GM12878 (cell line): ENCODE results near the gene CCDC57. TPM values are rescaled to one million over a fixed set of nuclear protein-coding genes. Genes with fewer than 3 reads are reported as not detected.

Experiments
- ATAC-seq: fragments of 200-7000 bp; cut with Tn5 transposase; 3 replicates; pipeline ENCODE4 v1.9.1; 2020; ENCODE audit warnings: mild to moderate bottlenecking, moderate library complexity
- BruUV-seq: library from RNA; stranded (reverse); fragments of 400-500 nt; replicated peaks from 2 replicates; lab custom pipeline; 2021; lab: Mats Ljungman, UMichigan
- CTCF ChIA-PET: fragments of 300-600 bp; sonication (Branson Sonifier 250); formaldehyde crosslinking; extraction: SDS; loops from one replicate; lab custom pipeline; 2021; ENCODE audit warnings: inconsistent platforms; lab: Yijun Ruan, JAX
- POLR2A ChIA-PET: fragments of 350-600 bp; formaldehyde crosslinking; extraction: SDS; loops from one replicate; lab custom pipeline; 2021; ENCODE audit warnings: inconsistent platforms; lab: Charles Lee
- RAD21 ChIA-PET: fragments of 300-600 bp; sonication (Branson Sonifier 250); formaldehyde crosslinking; loops from one replicate; lab custom pipeline; 2023; ENCODE audit warnings: antibody characterized with exemption; ENCODE audit not compliant: unreplicated experiment; lab: Charles Lee
- SMC1A ChIA-PET: fragments of 300-600 bp; sonication (Branson Sonifier 250); formaldehyde crosslinking; loops from one replicate; lab custom pipeline; 2023; ENCODE audit not compliant: unreplicated experiment, uncharacterized antibody; lab: Charles Lee
- DNase-seq: peaks from one replicate; pipeline ENCODE4 v3.0.0-alpha.2; 2011; ENCODE audit warnings: low read depth, low spot score
- FAIRE-seq: peaks from 3 replicates; lab custom pipeline; 2011; peaks lifted over from hg19 to GRCh38; lab: Jason Lieb, UNC
- H2AFZ ChIP-seq: 2 replicates; pipeline ENCODE4 v1.6.0; 2011; ENCODE audit warnings: low read depth, low read length, control low read depth; ENCODE audit not compliant: control insufficient read depth
- H3K27ac ChIP-seq: 2 replicates; pipeline ENCODE4 v1.5.1; 2011; ENCODE audit warnings: control low read depth; ENCODE audit not compliant: control insufficient read depth, insufficient read depth
- H3K27me3 ChIP-seq, 2 experiments: replicated peaks in 1 of 2; 2 replicates each; pipeline versions ENCODE4 v1.6.0 to v1.6.1; 2011; ENCODE audit warnings: low read length in 1 of 2; ENCODE audit not compliant: control insufficient read depth in 2 of 2, insufficient read depth in 2 of 2
- H3K36me3 ChIP-seq, 2 experiments: 2 replicates each; pipeline ENCODE4 v1.5.1; 2011; ENCODE audit warnings: low read length in 1 of 2; ENCODE audit not compliant: control insufficient read depth in 2 of 2, insufficient read depth in 2 of 2
- H3K4me1 ChIP-seq: 2 replicates; pipeline ENCODE4 v1.6.1; 2011; ENCODE audit warnings: mild to moderate bottlenecking, low read length, moderate library complexity, mixed read lengths; ENCODE audit not compliant: control insufficient read depth, insufficient read depth
- H3K4me2 ChIP-seq: 2 replicates; pipeline ENCODE4 v1.6.0; 2011; ENCODE audit warnings: control low read depth; ENCODE audit not compliant: control insufficient read depth, insufficient read depth
- H3K4me3 ChIP-seq: fragments of 200-600 bp; sonication (generic); 2 replicates; pipeline ENCODE4 v1.5.1; 2016
- H3K79me2 ChIP-seq: 2 replicates; pipeline ENCODE4 v1.6.0; 2011; ENCODE audit warnings: low read length; ENCODE audit not compliant: control insufficient read depth, insufficient read depth
- H3K9ac ChIP-seq: 2 replicates; pipeline ENCODE4 v1.8.0; 2011; ENCODE audit warnings: low read length, control low read depth, mixed read lengths; ENCODE audit not compliant: control insufficient read depth, insufficient read depth
- H3K9me3 ChIP-seq: replicated peaks from 3 replicates; pipeline ENCODE4 v1.5.1; 2011; ENCODE audit warnings: mild to moderate bottlenecking, low read length; ENCODE audit not compliant: control insufficient read depth, insufficient read depth
- H4K20me1 ChIP-seq: 2 replicates; pipeline ENCODE4 v1.6.0; 2011; ENCODE audit not compliant: control insufficient read depth, insufficient read depth
- BACH1 ChIP-seq: fragments of 450-650 bp; IDR thresholded peaks from 2 replicates; pipeline ENCODE4 v1.6.1; 2017; ENCODE audit warnings: mild to moderate bottlenecking, borderline replicate concordance
- EGR1 ChIP-seq, 2 experiments: IDR thresholded peaks; 1 replicate in 1 of 2; 2 replicates in 1 of 2; pipeline ENCODE4 v1.6.1; 2011 to 2012; ENCODE audit warnings: low read depth in 2 of 2, low read length in 2 of 2, borderline replicate concordance in 1 of 2, mild to moderate bottlenecking in 1 of 2, moderate library complexity in 1 of 2
- MAX ChIP-seq: IDR thresholded peaks from 2 replicates; pipeline ENCODE4 v1.6.1; 2012; ENCODE audit warnings: low read depth, low read length, improper control_type of control experiment
- NFIC ChIP-seq: IDR thresholded peaks from 2 replicates; pipeline ENCODE4 v1.6.1; 2012; ENCODE audit warnings: low read depth, mild to moderate bottlenecking, inconsistent platforms, low read length, moderate library complexity
- NR2F1 ChIP-seq: fragments of 450-650 bp; conservative IDR thresholded peaks from 2 replicates; pipeline ENCODE4 v1.6.1; 2017; ENCODE audit warnings: mild to moderate bottlenecking
- RB1 ChIP-seq: fragments of 450-650 bp; formaldehyde crosslinking; IDR thresholded peaks from 2 replicates; pipeline ENCODE4 v1.6.1; 2017; ENCODE audit warnings: mild to moderate bottlenecking, borderline replicate concordance
- WGBS: methylation state at CpG from one replicate; pipeline ENCODE4 v1.1.6; 2016; ENCODE audit warnings: low lambda C conversion rate; ENCODE audit not compliant: insufficient replicate concordance, insufficient coverage; ENCODE audit errors: missing lambda C conversion rate; 5-methylcytosine and 5-hydroxymethylcytosine counted together
- in situ Hi-C: fragments of 300-500 bp; cut with MboI; formaldehyde crosslinking; loops from 9 replicates; pipeline ENCODE4 v1.14.3; 2018; ENCODE audit warnings: mixed read lengths
- intact Hi-C: fragments of 100-400 bp; cut with micrococcal nuclease; formaldehyde crosslinking; loops from one replicate; pipeline ENCODE4 v1.14.2; 2022; ENCODE audit not compliant: unreplicated experiment
- polyA plus RNA-seq, 11 experiments: library from polyadenylated mRNA; depleted of rRNA in 4 of 11; unstranded in 6 of 11; stranded (reverse) in 5 of 11; fragments of >200 nt; fragmentation: Nextera tagmentation in 4 of 11; fragmentation: Illumina TruSeq in 1 of 11; extraction: Ambion mirVana in 4 of 11; extraction: Trizol in 1 of 11; gene quantifications; 1 replicate in 1 of 11; 2 replicates in 10 of 11; pipeline versions ENCODE4 v1.2.1 to v1.2.3, GENCODE V29; 2011 to 2016; ENCODE audit warnings: inconsistent platforms in 2 of 11, missing spikeins in 2 of 11, low read depth in 1 of 11
- total RNA-seq, 4 experiments: library from RNA; depleted of rRNA in 3 of 4; stranded (reverse); fragments of >200 nt in 3 of 4; fragmentation: Illumina TruSeq in 1 of 4; extraction: Trizol in 1 of 4; gene quantifications; 2 replicates each; pipeline versions ENCODE4 v1.2.1 to v1.2.3, GENCODE V29; 2013 to 2021
- TF ChIP-seq, protein P1 (sequence below): IDR thresholded peaks from 2 replicates; pipeline ENCODE4 v1.6.1; 2011; ENCODE audit warnings: borderline replicate concordance, low read depth, mild to moderate bottlenecking, moderate library complexity, low read length; ENCODE audit not compliant: insufficient read depth, poor library complexity, severe bottlenecking

Gene CCDC57
- total and polyA plus RNA-seq, 10 of the 15 experiments (the other 5 are each of a cell fraction or from before 2014, with no cell fraction given) = 5.4 to 123 (median 45.8) TPM

- BruUV-seq = no TSS peak
- FAIRE-seq (no peak), DNase-seq (no peak), ATAC-seq (no peak)
- POLR2A ChIA-PET = no interaction called here
- SMC1A ChIA-PET = no interaction called here
- CTCF ChIA-PET = no interaction called here
- Histone ChIP-seq H2AFZ (no peak overlapping the region), H3K9me3 (no peaks in the 10 kb centered on the region), H3K27me3 (no peaks in the 10 kb centered on the region), H3K4me1 (no peaks in the 10 kb centered on the region), H3K4me3 (no peak overlapping the region), H4K20me1 (no peaks in the 10 kb centered on the region), H3K79me2 (no peaks in the 10 kb centered on the region), H3K9ac (no peak overlapping the region), H3K36me3 (no peaks in the 10 kb centered on the region; a peak in 2 of 4 replicates), H3K27ac (no peak overlapping the region), H3K4me2 (no peak overlapping the region)
- 97% methylated on average over 31 of the region's 31 CpGs for WGBS
- intact Hi-C loops = no loop called here
- RAD21 ChIA-PET = no interaction called here
- in situ Hi-C loops = no loop called here
- TF ChIP-seq BACH1 = no peak
- no peak for TF ChIP-seq NFIC
- no peak for TF ChIP-seq MAX
- TF ChIP-seq, protein P1, sequence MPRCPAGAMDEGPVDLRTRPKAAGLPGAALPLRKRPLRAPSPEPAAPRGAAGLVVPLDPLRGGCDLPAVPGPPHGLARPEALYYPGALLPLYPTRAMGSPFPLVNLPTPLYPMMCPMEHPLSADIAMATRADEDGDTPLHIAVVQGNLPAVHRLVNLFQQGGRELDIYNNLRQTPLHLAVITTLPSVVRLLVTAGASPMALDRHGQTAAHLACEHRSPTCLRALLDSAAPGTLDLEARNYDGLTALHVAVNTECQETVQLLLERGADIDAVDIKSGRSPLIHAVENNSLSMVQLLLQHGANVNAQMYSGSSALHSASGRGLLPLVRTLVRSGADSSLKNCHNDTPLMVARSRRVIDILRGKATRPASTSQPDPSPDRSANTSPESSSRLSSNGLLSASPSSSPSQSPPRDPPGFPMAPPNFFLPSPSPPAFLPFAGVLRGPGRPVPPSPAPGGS = no peak
- TF ChIP-seq RB1 = no peak
- no peak for TF ChIP-seq EGR1 (IDR thresholded peaks at IDR 0.05; ENCODE audit: borderline replicate concordance in 1 of 2, low read depth in 2 of 2, low read length in 2 of 2)
- no peak for TF ChIP-seq NR2F1
Measured at GRCh38 chr17:82180776-82181528, 31.7 kb downstream of the CCDC57 start.
